ENCODE measurements around the gene ATXN10.

The ATXN10 gene

GRCh38 chr22:45645526-45646414 is 25.9 kb upstream of the ATXN10 start:
- DNase-seq (ENCODE audit: extremely low spot score), result peak; percentile 91
- CTCF ChIA-PET, result interaction anchor here (0.9 kb wide), 1 partner anchor 189 kb away, joined by 3 read pairs; no protein-coding TSS in a partner anchor
- TF ChIP-seq PKNOX1 (IDR thresholded peaks at IDR 0.05) (no peak), FOXM1 (IDR thresholded peaks at IDR 0.05; ENCODE audit: borderline replicate concordance) (no peak), CTBP1 (IDR thresholded peaks at IDR 0.05; ENCODE audit: borderline replicate concordance) (no peak), NFRKB (IDR thresholded peaks at IDR 0.05) (no peak), LEF1 (IDR thresholded peaks at IDR 0.05; ENCODE audit: borderline replicate concordance) (no peak), L3MBTL2 (conservative IDR thresholded peaks at IDR 0.05) (peak; percentile 57; the same call in 1 of the 2 replicates), FOXK2 (IDR thresholded peaks at IDR 0.05) (no peak), TARDBP (IDR thresholded peaks at IDR 0.05) (no peak)
- POLR2A ChIA-PET, result no interaction called here

- POLR2A ChIA-PET, result interaction anchor here (0.9 kb wide), 1 partner anchor 325 kb away, joined by 3 read pairs; no protein-coding TSS in a partner anchor
- TF ChIP-seq L3MBTL2 (conservative IDR thresholded peaks at IDR 0.05), result no peak
- no peak for TF ChIP-seq BHLHE40 (IDR thresholded peaks at IDR 0.05; ENCODE audit: borderline replicate concordance)
- no peak for TF ChIP-seq CTBP1 (IDR thresholded peaks at IDR 0.05; ENCODE audit: borderline replicate concordance)
- TF ChIP-seq NFRKB (IDR thresholded peaks at IDR 0.05), result no peak
- TF ChIP-seq SP1 (IDR thresholded peaks at IDR 0.05), result no peak
- no peak for TF ChIP-seq ARNT (IDR thresholded peaks at IDR 0.05)
- no peak for TF ChIP-seq FOXM1 (IDR thresholded peaks at IDR 0.05; ENCODE audit: borderline replicate concordance)
- no peak for TF ChIP-seq PKNOX1 (IDR thresholded peaks at IDR 0.05)
- no peak for TF ChIP-seq SUZ12 (IDR thresholded peaks at IDR 0.05)
- TF ChIP-seq HDGF (IDR thresholded peaks at IDR 0.05; ENCODE audit: borderline replicate concordance), result no peak
- TF ChIP-seq FOXK2 (IDR thresholded peaks at IDR 0.05), result no peak
- no peak for TF ChIP-seq ELF4 (IDR thresholded peaks at IDR 0.05)
- TF ChIP-seq TARDBP (IDR thresholded peaks at IDR 0.05), result no peak
- no peak for TF ChIP-seq FOXA1 (IDR thresholded peaks at IDR 0.05)
- no peak for TF ChIP-seq ZNF384 (IDR thresholded peaks at IDR 0.05)
- TF ChIP-seq LEF1 (IDR thresholded peaks at IDR 0.05; ENCODE audit: borderline replicate concordance), result no peak
- CTCF ChIA-PET, result interaction anchor here (0.5 to 1.3 kb wide), 2 partner anchors 8 to 566 kb away, joined by 3 to 4 read pairs; no protein-coding TSS in a partner anchor
- DNase-seq (ENCODE audit: extremely low spot score), result no peak
Measured at GRCh38 chr22:45647532-45648225, 24.0 kb upstream of the ATXN10 start.

- DNase-seq (ENCODE audit: extremely low spot score), result no peak
- TF ChIP-seq TARDBP (IDR thresholded peaks at IDR 0.05) (no peak), SP1 (IDR thresholded peaks at IDR 0.05) (no peak), PKNOX1 (IDR thresholded peaks at IDR 0.05) (no peak), BHLHE40 (IDR thresholded peaks at IDR 0.05; ENCODE audit: borderline replicate concordance) (no peak), FOXM1 (IDR thresholded peaks at IDR 0.05; ENCODE audit: borderline replicate concordance) (no peak), ARNT (IDR thresholded peaks at IDR 0.05) (no peak), LEF1 (IDR thresholded peaks at IDR 0.05; ENCODE audit: borderline replicate concordance) (no peak), NFRKB (IDR thresholded peaks at IDR 0.05) (no peak), CTBP1 (IDR thresholded peaks at IDR 0.05; ENCODE audit: borderline replicate concordance) (no peak), FOXA1 (IDR thresholded peaks at IDR 0.05) (no peak), L3MBTL2 (conservative IDR thresholded peaks at IDR 0.05) (no peak), HDGF (IDR thresholded peaks at IDR 0.05; ENCODE audit: borderline replicate concordance) (no peak), FOXK2 (IDR thresholded peaks at IDR 0.05) (no peak), SUZ12 (IDR thresholded peaks at IDR 0.05) (no peak), ELF4 (IDR thresholded peaks at IDR 0.05) (no peak), ZNF384 (IDR thresholded peaks at IDR 0.05) (no peak)
- CTCF ChIA-PET, result no interaction called here
- POLR2A ChIA-PET, result no interaction called here
Measured at GRCh38 chr22:45648301-45649117, 23.1 kb upstream of the ATXN10 start.

- TF ChIP-seq ARNT (IDR thresholded peaks at IDR 0.05), result no peak
- CTCF ChIA-PET, result no interaction called here
- POLR2A ChIA-PET, result no interaction called here
- DNase-seq (ENCODE audit: extremely low spot score), result no peak
Measured at GRCh38 chr22:45649809-45650208, 21.8 kb upstream of the ATXN10 start.

GRCh38 chr22:45650721-45651120 is 20.9 kb upstream of the ATXN10 start:
- POLR2A ChIA-PET, result no interaction called here
- no peak for DNase-seq (ENCODE audit: extremely low spot score)
- CTCF ChIA-PET, result no interaction called here
- no peak for TF ChIP-seq ELF4 (IDR thresholded peaks at IDR 0.05)
- TF ChIP-seq L3MBTL2 (conservative IDR thresholded peaks at IDR 0.05), result no peak
- TF ChIP-seq SP1 (IDR thresholded peaks at IDR 0.05), result no peak
